B cell (primary cell): Measurements from ENCODE around the gene UGT1A5. TPM values are rescaled to one million over a fixed set of nuclear protein-coding genes. Genes with fewer than 3 reads are reported as not detected.

ENCODE experiments used
- ATAC-seq: fragments of 200-7000 bp; cut with Tn5 transposase; one replicate; pipeline ENCODE4 v1.10.0; 2021; ENCODE audit warnings: low read depth, mild to moderate bottlenecking, moderate number of reproducible peaks, moderate library complexity
- CTCF ChIA-PET: fragments of 350-600 bp; sonication (Branson Sonifier 250); formaldehyde crosslinking; loops from one replicate; lab custom pipeline; 2021; ENCODE audit warnings: antibody characterized with exemption, inconsistent platforms; lab: Charles Lee
- POLR2A ChIA-PET: fragments of 350-600 bp; sonication (Branson Sonifier 250); formaldehyde crosslinking; loops from one replicate; lab custom pipeline; 2021; ENCODE audit warnings: antibody characterized with exemption; lab: Charles Lee
- DNase-seq: peaks from one replicate; pipeline ENCODE4 v3.0.0; 2013
- H2AFZ ChIP-seq: 2 replicates; pipeline ENCODE4 v1.6.1; 2012; ENCODE audit warnings: mild to moderate bottlenecking, low read depth, low read length; ENCODE audit not compliant: insufficient read depth, poor library complexity, severe bottlenecking
- H3K27ac ChIP-seq, 2 donors: 1 replicate in 1 of 2; 2 replicates in 1 of 2; pipeline ENCODE4 v1.5.1; 2012 to 2013; ENCODE audit warnings: low read length in 2 of 2, mild to moderate bottlenecking in 2 of 2, moderate library complexity in 1 of 2
- H3K27me3 ChIP-seq, 4 experiments: fragments of 200-600 bp in 1 of 4; sonication (generic) in 1 of 4; replicated peaks in 1 of 4; 1 replicate in 2 of 4; 2 replicates in 2 of 4; pipeline versions ENCODE4 v1.6.1 to v1.7.0; 2013 to 2016; ENCODE audit warnings: low read length in 3 of 4, mild to moderate bottlenecking in 2 of 4, mixed read lengths in 1 of 4, moderate library complexity in 1 of 4; ENCODE audit not compliant: insufficient read depth in 4 of 4, control insufficient read depth in 3 of 4; ENCODE audit errors: control extremely low read depth in 1 of 4
- H3K36me3 ChIP-seq, 2 experiments: replicated peaks in 1 of 2; 1 replicate in 1 of 2; 2 replicates in 1 of 2; pipeline versions ENCODE4 v1.6.1 to v1.7.1; 2013; ENCODE audit warnings: low read length in 1 of 2; ENCODE audit not compliant: insufficient read depth in 2 of 2, control insufficient read depth in 1 of 2; ENCODE audit errors: control extremely low read depth in 1 of 2, extremely low read depth in 1 of 2
- H3K4me1 ChIP-seq, 2 donors: fragments of 200-600 bp in 1 of 2; sonication (generic) in 1 of 2; 1 replicate in 1 of 2; 2 replicates in 1 of 2; pipeline versions ENCODE4 v1.5.1 to v1.6.1; 2013 to 2017; ENCODE audit warnings: low read length in 2 of 2; ENCODE audit not compliant: control insufficient read depth in 2 of 2, insufficient read depth in 2 of 2
- H3K4me2 ChIP-seq: replicated peaks from 2 replicates; pipeline ENCODE3; 2012; ENCODE audit warnings: mild to moderate bottlenecking, low read depth, low read length; ENCODE audit not compliant: poor library complexity, severe bottlenecking
- H3K4me3 ChIP-seq, 5 experiments: fragments of 200-600 bp in 1 of 5; sonication (generic) in 1 of 5; 1 replicate in 3 of 5; 2 replicates in 2 of 5; pipeline versions ENCODE4 v1.5.1 to v1.7.0; 2011 to 2016; ENCODE audit warnings: low read length in 4 of 5, mild to moderate bottlenecking in 4 of 5, low read depth in 2 of 5, control low read depth in 1 of 5, moderate library complexity in 1 of 5; ENCODE audit not compliant: insufficient read depth in 1 of 5; ENCODE audit errors: control extremely low read depth in 1 of 5, extremely low read depth in 1 of 5
- H3K79me2 ChIP-seq: fragments of 200-600 bp; sonication (generic); one replicate; pipeline ENCODE4 v1.6.0; 2016; ENCODE audit warnings: low read length; ENCODE audit not compliant: control insufficient read depth, insufficient read depth
- H3K9ac ChIP-seq: fragments of 200-600 bp; sonication (generic); 2 replicates; pipeline ENCODE4 v1.6.1; 2017; ENCODE audit warnings: mild to moderate bottlenecking, low read length, moderate library complexity
- H3K9me3 ChIP-seq, 3 donors: one replicate each; pipeline versions ENCODE4 v1.6.1 to v1.7.1; 2013; ENCODE audit warnings: low read length in 2 of 3; ENCODE audit not compliant: control insufficient read depth in 2 of 3, insufficient read depth in 1 of 3; ENCODE audit errors: control extremely low read depth in 1 of 3
- H4K20me1 ChIP-seq: 2 replicates; pipeline ENCODE4 v1.6.0; 2012; ENCODE audit warnings: mild to moderate bottlenecking, low read length; ENCODE audit not compliant: insufficient read depth, control insufficient read depth, poor library complexity, severe bottlenecking
- H3K27ac Mint-ChIP-seq: one replicate; pipeline ENCODE4 v1.8.0; 2021; ENCODE audit warnings: mixed read lengths
- H3K27me3 Mint-ChIP-seq: one replicate; pipeline ENCODE4 v1.8.0; 2021; ENCODE audit warnings: mixed read lengths
- H3K4me1 Mint-ChIP-seq: one replicate; pipeline ENCODE4 v1.8.0; 2021; ENCODE audit warnings: mixed read lengths
- H3K4me3 Mint-ChIP-seq: one replicate; pipeline ENCODE4 v1.8.0; 2021; ENCODE audit warnings: mixed read lengths
- H3K9me3 Mint-ChIP-seq: one replicate; pipeline ENCODE4 v1.8.0; 2022; ENCODE audit warnings: mixed read lengths; ENCODE audit not compliant: insufficient read depth
- EZH2 ChIP-seq: IDR thresholded peaks from 2 replicates; pipeline ENCODE4 v1.6.1; 2012; ENCODE audit warnings: borderline replicate concordance, low read depth, mild to moderate bottlenecking, moderate library complexity, low read length; ENCODE audit not compliant: insufficient read depth, poor library complexity, severe bottlenecking
- WGBS: methylation state at CpG from one replicate; pipeline ENCODE4 v1.1.5; 2013; ENCODE audit warnings: missing lambda C conversion rate; ENCODE audit not compliant: insufficient coverage; 5-methylcytosine and 5-hydroxymethylcytosine counted together
- intact Hi-C: fragments of 100-400 bp; cut with micrococcal nuclease; formaldehyde crosslinking; loops from one replicate; pipeline ENCODE4 v1.10.0; 2022
- polyA plus RNA-seq: library from polyadenylated mRNA; depleted of rRNA; stranded (reverse); fragments of >200 nt; gene quantifications from 2 replicates; pipeline ENCODE4 v1.2.3, GENCODE V29; 2012
- total RNA-seq, 2 donors: library from RNA; stranded (reverse); fragments of 120-200 nt in 1 of 2; gene quantifications; 1 replicate in 1 of 2; 2 replicates in 1 of 2; pipeline versions ENCODE4 v1.2.3 to v1.2.4, GENCODE V29; 2013 to 2022
- TF ChIP-seq, protein P1 (sequence below): fragments of 200-600 bp; IDR thresholded peaks from one replicate; pipeline ENCODE4 v1.8.0; 2022; ENCODE audit warnings: antibody characterized with exemption, mild to moderate bottlenecking

The UGT1A5 gene
- total and polyA plus RNA-seq, 2 donors (not counting 1 experiment from before 2014, with no cell fraction given), result not detected

GRCh38 chr2:233772153-233772552 is 59.4 kb downstream of the UGT1A5 start:
- 98% methylated on average over 11 of the region's 16 CpGs for WGBS
- ChIA-PET POLR2A (no interaction called here), CTCF (no interaction called here)
- Histone ChIP-seq H2AFZ (no peak overlapping the region), H3K27ac (no peak overlapping the region), H3K4me2 (no peak overlapping the region), H3K9me3 (peaks cover 0 to 19% (median 8%) of the 10 kb centered on the region in 3 donors), H3K4me3 (no peak overlapping the region), H3K9ac (no peak overlapping the region), H3K4me1 (no peaks in the 10 kb centered on the region), H4K20me1 (no peaks in the 10 kb centered on the region), H3K36me3 (no peaks in the 10 kb centered on the region), H3K79me2 (no peaks in the 10 kb centered on the region), H3K27me3 (peaks cover 0 to 3% (median 1%) of the 10 kb centered on the region in 4 experiments)
- no peaks in the 10 kb centered on the region for H3K4me1 Mint-ChIP-seq
- H3K4me3 Mint-ChIP-seq, result no peak overlapping the region
- ATAC-seq, result no peak
- no peak for TF ChIP-seq EZH2
- TF ChIP-seq, protein P1, sequence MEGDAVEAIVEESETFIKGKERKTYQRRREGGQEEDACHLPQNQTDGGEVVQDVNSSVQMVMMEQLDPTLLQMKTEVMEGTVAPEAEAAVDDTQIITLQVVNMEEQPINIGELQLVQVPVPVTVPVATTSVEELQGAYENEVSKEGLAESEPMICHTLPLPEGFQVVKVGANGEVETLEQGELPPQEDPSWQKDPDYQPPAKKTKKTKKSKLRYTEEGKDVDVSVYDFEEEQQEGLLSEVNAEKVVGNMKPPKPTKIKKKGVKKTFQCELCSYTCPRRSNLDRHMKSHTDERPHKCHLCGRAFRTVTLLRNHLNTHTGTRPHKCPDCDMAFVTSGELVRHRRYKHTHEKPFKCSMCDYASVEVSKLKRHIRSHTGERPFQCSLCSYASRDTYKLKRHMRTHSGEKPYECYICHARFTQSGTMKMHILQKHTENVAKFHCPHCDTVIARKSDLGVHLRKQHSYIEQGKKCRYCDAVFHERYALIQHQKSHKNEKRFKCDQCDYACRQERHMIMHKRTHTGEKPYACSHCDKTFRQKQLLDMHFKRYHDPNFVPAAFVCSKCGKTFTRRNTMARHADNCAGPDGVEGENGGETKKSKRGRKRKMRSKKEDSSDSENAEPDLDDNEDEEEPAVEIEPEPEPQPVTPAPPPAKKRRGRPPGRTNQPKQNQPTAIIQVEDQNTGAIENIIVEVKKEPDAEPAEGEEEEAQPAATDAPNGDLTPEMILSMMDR, result no peak
- H3K27ac Mint-ChIP-seq, result no peak overlapping the region
- peaks cover 7% of the 10 kb centered on the region for H3K9me3 Mint-ChIP-seq
- peaks cover 16% of the 10 kb centered on the region for H3K27me3 Mint-ChIP-seq
- intact Hi-C loops, result no loop called here
- no peak for DNase-seq

- no peaks in the 10 kb centered on the region for H3K36me3 ChIP-seq
- no peak overlapping the region for H3K4me2 ChIP-seq
- no peak overlapping the region for H2AFZ ChIP-seq
- ATAC-seq (no peak), DNase-seq (no peak)
- POLR2A ChIA-PET, result no interaction called here
- no peaks in the 10 kb centered on the region for H3K4me1 Mint-ChIP-seq
- no peaks in the 10 kb centered on the region for H4K20me1 ChIP-seq
- CTCF ChIA-PET, result no interaction called here
- no peak overlapping the region for H3K4me3 Mint-ChIP-seq
- 69% methylated on average over 4 of the region's 5 CpGs for WGBS
- H3K27me3 Mint-ChIP-seq, result peaks cover 17% of the 10 kb centered on the region
- no peak overlapping the region for H3K27ac ChIP-seq
- H3K27me3 ChIP-seq, result peaks cover 0 to 3% (median 1%) of the 10 kb centered on the region in 4 experiments
- H3K4me1 ChIP-seq, result no peaks in the 10 kb centered on the region
- no peak overlapping the region for H3K9ac ChIP-seq
- H3K27ac Mint-ChIP-seq, result no peak overlapping the region
- H3K9me3 Mint-ChIP-seq, result peaks cover 7% of the 10 kb centered on the region
- no peak overlapping the region for H3K4me3 ChIP-seq
- intact Hi-C loops, result no loop called here
- H3K9me3 ChIP-seq, result peaks cover 0 to 20% (median 8%) of the 10 kb centered on the region in 3 donors
- H3K79me2 ChIP-seq, result no peaks in the 10 kb centered on the region
- TF ChIP-seq EZH2, result no peak
- TF ChIP-seq, protein P1, result no peak
Measured at GRCh38 chr2:233772583-233772982, 59.9 kb downstream of the UGT1A5 start.
